Measurements from ENCODE around the gene TNNC2. TPM values are rescaled to one million over a fixed set of nuclear protein-coding genes. Genes with fewer than 3 reads are reported as not detected.

Gene TNNC2
- total RNA-seq, 2 donors from 2014 or later = 0.51 TPM; not detected in 1

- H3K4me3 Mint-ChIP-seq = peak overlapping the region; percentile 42
- WGBS, 2 experiments (ENCODE audit: insufficient coverage in 1 of 2, insufficient read length in 1 of 2) = 59 to 65% methylated on average over 46 to 57 of the region's 57 CpGs
- H3K27me3 ChIP-seq (ENCODE audit: control insufficient read depth, insufficient read depth, low read length, poor library complexity, severe bottlenecking) = peaks cover 18% of the 10 kb centered on the region
- no peaks in the 10 kb centered on the region for H3K9me3 Mint-ChIP-seq
- TF ChIP-seq CTCF (conservative IDR thresholded peaks at IDR 0.05) = peak; percentile 70
- H3K4me3 ChIP-seq (ENCODE audit: low read length) = no peak overlapping the region
- no peak overlapping the region for H3K9ac ChIP-seq (ENCODE audit: extremely low read depth, low read length, poor library complexity, severe bottlenecking)
- H3K36me3 ChIP-seq (ENCODE audit: control insufficient read depth, insufficient read depth, low read length) = no peaks in the 10 kb centered on the region
- H3K27ac Mint-ChIP-seq = no peak overlapping the region
- no peaks in the 10 kb centered on the region for H3K36me3 Mint-ChIP-seq (ENCODE audit: low read depth)
- no peak overlapping the region for H3K27ac ChIP-seq (ENCODE audit: low read depth, low read length)
- H3K27me3 Mint-ChIP-seq (ENCODE audit: insufficient read depth) = peaks cover 31% of the 10 kb centered on the region
- peak; percentile 88 for DNase-seq
- no peaks in the 10 kb centered on the region for H3K9me3 ChIP-seq (ENCODE audit: control insufficient read depth, low read length)
- H3K4me1 ChIP-seq (ENCODE audit: control insufficient read depth, insufficient read depth, low read length) = no peaks in the 10 kb centered on the region
- H3K4me1 Mint-ChIP-seq = peaks cover 5% of the 10 kb centered on the region
Observed at GRCh38 chr20:45823949-45824835, 2.9 kb downstream of the TNNC2 start.

- Histone ChIP-seq H3K4me3 (ENCODE audit: low read length) (no peak overlapping the region), H3K9me3 (ENCODE audit: control insufficient read depth, low read length) (no peaks in the 10 kb centered on the region), H3K36me3 (ENCODE audit: control insufficient read depth, insufficient read depth, low read length) (no peaks in the 10 kb centered on the region), H3K9ac (ENCODE audit: extremely low read depth, low read length, poor library complexity, severe bottlenecking) (no peak overlapping the region), H3K27ac (ENCODE audit: low read depth, low read length) (no peak overlapping the region), H3K4me1 (ENCODE audit: control insufficient read depth, insufficient read depth, low read length) (no peaks in the 10 kb centered on the region), H3K27me3 (ENCODE audit: control insufficient read depth, insufficient read depth, low read length, poor library complexity, severe bottlenecking) (peaks cover 18% of the 10 kb centered on the region)
- Mint-ChIP-seq H3K9me3 (no peaks in the 10 kb centered on the region), H3K4me1 (peaks cover 5% of the 10 kb centered on the region), H3K4me3 (no peak overlapping the region), H3K27me3 (ENCODE audit: insufficient read depth) (peaks cover 31% of the 10 kb centered on the region), H3K36me3 (ENCODE audit: low read depth) (no peaks in the 10 kb centered on the region), H3K27ac (no peak overlapping the region)
- WGBS, 2 experiments (ENCODE audit: insufficient coverage in 1 of 2, insufficient read length in 1 of 2) = 91 to 92% methylated on average over 10 to 24 of the region's 24 CpGs
- DNase-seq = no peak
- no peak for TF ChIP-seq CTCF (conservative IDR thresholded peaks at IDR 0.05)
Observed at GRCh38 chr20:45822857-45823256, 4.3 kb downstream of the TNNC2 start.

- peaks cover 9% of the 10 kb centered on the region for H3K4me1 Mint-ChIP-seq
- H3K27me3 Mint-ChIP-seq (ENCODE audit: insufficient read depth) = peaks cover 31% of the 10 kb centered on the region
- H3K4me3 ChIP-seq (ENCODE audit: low read length) = no peak overlapping the region
- H3K9ac ChIP-seq (ENCODE audit: extremely low read depth, low read length, poor library complexity, severe bottlenecking) = no peak overlapping the region
- H3K4me1 ChIP-seq (ENCODE audit: control insufficient read depth, insufficient read depth, low read length) = peaks cover 6% of the 10 kb centered on the region
- no peak for DNase-seq
- H3K27ac Mint-ChIP-seq = no peak overlapping the region
- no peak overlapping the region for H3K27ac ChIP-seq (ENCODE audit: low read depth, low read length)
- no peak for TF ChIP-seq CTCF (conservative IDR thresholded peaks at IDR 0.05)
- WGBS, 2 experiments (ENCODE audit: insufficient coverage in 1 of 2, insufficient read length in 1 of 2) = 89 to 100% methylated on average over 1 to 2 of the region's 2 CpGs
- H3K4me3 Mint-ChIP-seq = no peak overlapping the region
- peaks cover under 1% of the 10 kb centered on the region for H3K36me3 Mint-ChIP-seq (ENCODE audit: low read depth)
- H3K27me3 ChIP-seq (ENCODE audit: control insufficient read depth, insufficient read depth, low read length, poor library complexity, severe bottlenecking) = peaks cover 18% of the 10 kb centered on the region
- H3K9me3 ChIP-seq (ENCODE audit: control insufficient read depth, low read length) = no peaks in the 10 kb centered on the region
- H3K36me3 ChIP-seq (ENCODE audit: control insufficient read depth, insufficient read depth, low read length) = peaks cover 4% of the 10 kb centered on the region
- no peaks in the 10 kb centered on the region for H3K9me3 Mint-ChIP-seq
Observed at GRCh38 chr20:45821947-45822346, 5.2 kb downstream of the TNNC2 start.

Data from endodermal cell (in vitro differentiated cells).